Right kidney (tissue), 1 donor: Measurements from ENCODE around the gene IMMP2L.
"Not testable (repeated sequence)": the region's sequence is repeated elsewhere in the genome, so short reads cannot be mapped to it uniquely, and the experiment has no call there.

Source experiments
- DNase-seq: peaks from one replicate; pipeline ENCODE4 v3.0.0-alpha.2; 2016

IMMP2L gene

GRCh38 chr7:110698576-110698975 lies 863.7 kb downstream of the IMMP2L start:
- no peak for DNase-seq

- no peak for DNase-seq
Measured at GRCh38 chr7:110693344-110693743, 868.9 kb downstream of the IMMP2L start.

GRCh38 chr7:110688908-110689307 lies 873.4 kb downstream of the IMMP2L start:
- DNase-seq, result no peak

- no peak for DNase-seq
Measured at GRCh38 chr7:110685899-110686298, 876.4 kb downstream of the IMMP2L start.

GRCh38 chr7:110681941-110682340 lies 880.4 kb downstream of the IMMP2L start:
- no peak for DNase-seq

GRCh38 chr7:110677405-110677804 lies 884.9 kb downstream of the IMMP2L start:
- DNase-seq, result no peak

GRCh38 chr7:110676785-110677184 lies 885.5 kb downstream of the IMMP2L start:
- DNase-seq, result no peak

GRCh38 chr7:110675383-110676103 lies 886.7 kb downstream of the IMMP2L start:
- no peak for DNase-seq

GRCh38 chr7:110673148-110673547 lies 889.1 kb downstream of the IMMP2L start:
- no peak for DNase-seq

GRCh38 chr7:110669410-110669809 lies 892.9 kb downstream of the IMMP2L start:
- no peak for DNase-seq

- no peak for DNase-seq
Measured at GRCh38 chr7:110664803-110665202, 897.5 kb downstream of the IMMP2L start.

- DNase-seq, result not testable (repeated sequence)
Measured at GRCh38 chr7:110660637-110661036, 901.7 kb downstream of the IMMP2L start.

GRCh38 chr7:110650328-110650727 lies 912.0 kb downstream of the IMMP2L start:
- no peak for DNase-seq

GRCh38 chr7:110647266-110647665 lies 915.0 kb downstream of the IMMP2L start:
- no peak for DNase-seq

- DNase-seq, result no peak
Measured at GRCh38 chr7:110646804-110647203, 915.5 kb downstream of the IMMP2L start.

- no peak for DNase-seq
Measured at GRCh38 chr7:110645616-110646015, 916.7 kb downstream of the IMMP2L start.

- no peak for DNase-seq
Measured at GRCh38 chr7:110645060-110645459, 917.2 kb downstream of the IMMP2L start.

- DNase-seq, result no peak
Measured at GRCh38 chr7:110637252-110637651, 925.0 kb downstream of the IMMP2L start.

- DNase-seq, result no peak
Measured at GRCh38 chr7:110633313-110633712, 929.0 kb downstream of the IMMP2L start.

- no peak for DNase-seq
Measured at GRCh38 chr7:110626414-110626813, 935.9 kb downstream of the IMMP2L start.

GRCh38 chr7:110625294-110625693 lies 937.0 kb downstream of the IMMP2L start:
- DNase-seq, result no peak

GRCh38 chr7:110623436-110623835 lies 938.9 kb downstream of the IMMP2L start:
- DNase-seq, result no peak

- no peak for DNase-seq
Measured at GRCh38 chr7:110621289-110621688, 941.0 kb downstream of the IMMP2L start.

- no peak for DNase-seq
Measured at GRCh38 chr7:110620110-110620735, 942.1 kb downstream of the IMMP2L start.
